AG04449 (cell line): Measurements from ENCODE around the gene IRAK1.

ENCODE experiments used
- CTCF ChIA-PET: fragments of 350-600 bp; formaldehyde crosslinking; extraction: SDS; loops from one replicate; lab custom pipeline; 2021; ENCODE audit warnings: antibody characterized with exemption; lab: Yijun Ruan, JAX
- POLR2A ChIA-PET: fragments of 400-600, 350-600 bp; formaldehyde crosslinking; extraction: SDS; loops from one replicate; lab custom pipeline; 2020; ENCODE audit warnings: antibody characterized with exemption, inconsistent platforms; lab: Yijun Ruan, JAX
- DNase-seq: peaks from one replicate; pipeline ENCODE4 v3.0.0-alpha.2; 2010; ENCODE audit warnings: low read depth, low spot score
- H3K4me3 ChIP-seq: 2 replicates; pipeline ENCODE4 v1.5.1; 2011; ENCODE audit warnings: low read depth, mild to moderate bottlenecking, control low read depth, low read length
- TF ChIP-seq, protein P1 (sequence below): IDR thresholded peaks from one replicate; pipeline ENCODE4 v1.5.1; 2011; ENCODE audit warnings: mild to moderate bottlenecking, moderate library complexity, low read length, control low read depth, inconsistent platforms; ENCODE audit not compliant: insufficient read depth; ENCODE audit errors: missing control alignments

The IRAK1 gene

DNA sequence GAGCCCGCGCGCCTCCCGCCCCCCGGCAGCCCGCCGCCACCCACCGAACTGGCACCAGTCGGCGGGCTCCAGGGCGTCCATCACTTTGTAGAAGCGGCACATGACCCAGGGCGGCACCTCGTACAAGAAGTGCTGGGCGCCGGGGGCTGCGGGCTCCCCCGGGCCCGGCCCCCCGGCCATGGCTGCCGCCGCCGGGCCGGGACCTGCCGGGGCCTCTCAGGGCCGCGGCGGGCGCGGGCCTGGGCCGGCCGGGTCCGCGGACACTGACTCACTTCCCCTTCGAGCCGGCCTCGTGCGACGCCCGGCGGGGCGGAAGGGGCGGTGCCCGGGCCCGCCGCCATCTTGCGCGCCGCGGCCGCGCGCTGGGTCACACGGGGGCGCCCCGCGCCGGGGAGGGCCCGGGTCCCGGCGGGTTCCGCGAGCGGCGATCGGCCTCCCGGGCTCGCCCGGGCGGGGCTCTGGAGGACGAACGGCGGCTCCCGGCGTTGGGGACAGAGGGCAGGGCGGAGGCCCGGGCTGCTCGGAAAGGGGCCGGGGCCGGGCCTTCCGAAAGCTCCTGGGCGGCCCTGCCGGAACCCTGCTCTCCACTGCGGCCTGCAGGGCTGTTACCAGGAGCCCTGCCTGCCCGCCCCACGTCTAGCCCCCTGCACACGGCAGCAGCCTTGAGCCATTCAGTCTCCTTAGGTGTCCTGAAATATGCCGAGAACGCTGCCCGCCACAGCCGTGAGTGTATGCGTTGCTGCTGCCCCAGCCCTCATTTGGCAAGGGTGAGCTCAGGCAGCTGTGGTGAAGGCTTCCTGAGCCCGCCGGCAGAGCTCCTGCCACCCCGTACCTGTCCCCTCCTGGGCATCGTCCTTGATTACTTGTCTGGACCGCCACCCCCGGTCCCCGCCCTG, at the start of gene IRAK1:
Gene IRAK1 (minus strand): TSS at position 270 of the 896 bp plus-strand sequence. CDS start 90 bp downstream, at position 180.
- POLR2A ChIA-PET = interaction anchor here (1.2 kb wide), 2 partner anchors 15 to 20 kb away, joined by 3 to 6 read pairs; no protein-coding TSS in a partner anchor
- no peak for DNase-seq
- CTCF ChIA-PET = interaction anchor here (0.9 to 1.8 kb wide), 7 partner anchors 8 to 39 kb away, joined by 3 to 6 read pairs (median 3); no protein-coding TSS in a partner anchor
- peak within 1 kb of the TSS; percentile 62 for H3K4me3 ChIP-seq
- TF ChIP-seq, protein P1, sequence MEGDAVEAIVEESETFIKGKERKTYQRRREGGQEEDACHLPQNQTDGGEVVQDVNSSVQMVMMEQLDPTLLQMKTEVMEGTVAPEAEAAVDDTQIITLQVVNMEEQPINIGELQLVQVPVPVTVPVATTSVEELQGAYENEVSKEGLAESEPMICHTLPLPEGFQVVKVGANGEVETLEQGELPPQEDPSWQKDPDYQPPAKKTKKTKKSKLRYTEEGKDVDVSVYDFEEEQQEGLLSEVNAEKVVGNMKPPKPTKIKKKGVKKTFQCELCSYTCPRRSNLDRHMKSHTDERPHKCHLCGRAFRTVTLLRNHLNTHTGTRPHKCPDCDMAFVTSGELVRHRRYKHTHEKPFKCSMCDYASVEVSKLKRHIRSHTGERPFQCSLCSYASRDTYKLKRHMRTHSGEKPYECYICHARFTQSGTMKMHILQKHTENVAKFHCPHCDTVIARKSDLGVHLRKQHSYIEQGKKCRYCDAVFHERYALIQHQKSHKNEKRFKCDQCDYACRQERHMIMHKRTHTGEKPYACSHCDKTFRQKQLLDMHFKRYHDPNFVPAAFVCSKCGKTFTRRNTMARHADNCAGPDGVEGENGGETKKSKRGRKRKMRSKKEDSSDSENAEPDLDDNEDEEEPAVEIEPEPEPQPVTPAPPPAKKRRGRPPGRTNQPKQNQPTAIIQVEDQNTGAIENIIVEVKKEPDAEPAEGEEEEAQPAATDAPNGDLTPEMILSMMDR = no peak

DNA sequence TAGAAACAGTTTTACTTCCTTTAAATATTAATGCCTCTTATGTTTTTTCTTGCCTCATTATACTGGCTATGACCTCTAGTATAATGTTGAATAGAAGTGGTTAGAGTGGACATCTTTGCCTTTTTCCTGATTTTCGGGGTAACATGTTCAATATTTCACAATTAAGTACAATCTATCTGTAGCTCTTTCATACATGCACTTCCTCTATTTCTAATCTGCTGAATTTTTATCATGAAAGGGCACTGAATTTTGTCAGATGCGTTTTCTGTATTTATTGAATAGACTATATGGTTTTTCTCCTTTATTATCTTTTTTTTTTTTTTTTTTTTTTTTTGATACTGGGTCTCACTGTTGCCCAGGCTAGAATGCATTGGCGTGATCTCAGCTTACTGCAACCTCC, 48.9 kb upstream of the IRAK1 start:
- no peak for DNase-seq
- TF ChIP-seq, protein P1 = no peak
- ChIA-PET POLR2A (no interaction called here), CTCF (no interaction called here)
- H3K4me3 ChIP-seq = no peak overlapping the region

DNA sequence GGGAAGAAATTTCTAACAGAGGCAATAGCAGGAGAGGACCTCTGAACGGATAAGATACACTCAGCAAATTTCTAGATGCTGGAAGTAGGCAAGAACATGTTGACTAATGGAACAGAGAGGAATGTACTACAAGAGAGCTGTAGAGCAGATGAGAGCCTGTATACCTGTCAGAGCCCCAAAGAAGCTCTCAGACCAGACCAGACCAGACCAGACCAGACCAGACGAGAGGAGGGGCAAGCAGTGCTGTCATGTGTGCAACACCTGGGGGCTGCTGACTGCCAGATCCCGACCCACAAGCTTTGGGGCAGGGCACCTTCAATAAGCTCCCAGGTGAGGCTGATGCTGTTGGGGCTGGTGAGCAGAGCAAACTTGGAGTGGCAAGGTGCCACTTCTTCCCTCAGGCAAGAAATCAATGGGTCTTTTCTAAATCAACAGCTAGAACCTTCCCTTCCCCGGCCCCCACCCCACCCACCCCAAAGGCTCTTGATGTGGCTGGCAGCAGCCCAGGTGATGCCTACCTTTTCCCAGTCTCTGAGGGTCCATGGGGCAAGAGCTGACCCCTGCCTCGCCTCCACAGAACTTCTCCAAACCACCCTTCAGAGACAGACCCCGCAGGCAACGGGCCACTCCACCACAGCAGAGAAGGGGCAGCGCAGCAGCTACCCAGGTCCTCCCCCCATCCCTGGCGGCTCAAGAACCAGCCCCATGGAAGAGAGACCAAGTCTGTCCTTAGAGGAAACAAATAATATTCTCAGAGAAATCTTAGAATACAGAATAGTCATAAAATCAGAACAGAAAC, 45.1 kb upstream of the IRAK1 start:
- TF ChIP-seq, protein P1 = no peak
- DNase-seq = no peak
- H3K4me3 ChIP-seq = no peak overlapping the region
- ChIA-PET POLR2A (no interaction called here), CTCF (interaction anchor here (1.1 to 1.7 kb wide), 2 partner anchors 12 to 13 kb away, joined by 3 to 7 read pairs; no protein-coding TSS in a partner anchor)

DNA sequence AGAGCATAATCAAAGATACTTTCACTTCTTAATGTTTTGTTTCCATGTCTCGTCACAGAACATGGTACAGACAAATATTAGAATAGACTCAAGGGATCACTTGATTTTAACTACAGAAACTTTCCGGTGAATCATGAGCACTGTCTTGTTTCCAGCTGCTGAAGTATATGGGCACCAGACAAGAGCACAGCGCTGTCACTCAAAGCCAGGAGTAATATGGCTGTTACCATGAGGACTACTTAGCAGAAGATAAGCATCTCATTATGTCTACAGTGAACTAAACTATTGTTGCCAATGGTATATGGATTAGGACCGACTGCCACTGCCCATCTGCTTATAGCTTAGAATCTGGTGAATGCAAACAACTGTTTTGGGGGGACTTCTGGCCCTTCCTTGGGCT, 43.5 kb upstream of the IRAK1 start:
- DNase-seq = no peak
- TF ChIP-seq, protein P1 = no peak
- no peak overlapping the region for H3K4me3 ChIP-seq
- CTCF ChIA-PET = interaction anchor here (1.7 kb wide), 1 partner anchor 12 kb away, joined by 7 read pairs; no protein-coding TSS in a partner anchor
- POLR2A ChIA-PET = no interaction called here

DNA sequence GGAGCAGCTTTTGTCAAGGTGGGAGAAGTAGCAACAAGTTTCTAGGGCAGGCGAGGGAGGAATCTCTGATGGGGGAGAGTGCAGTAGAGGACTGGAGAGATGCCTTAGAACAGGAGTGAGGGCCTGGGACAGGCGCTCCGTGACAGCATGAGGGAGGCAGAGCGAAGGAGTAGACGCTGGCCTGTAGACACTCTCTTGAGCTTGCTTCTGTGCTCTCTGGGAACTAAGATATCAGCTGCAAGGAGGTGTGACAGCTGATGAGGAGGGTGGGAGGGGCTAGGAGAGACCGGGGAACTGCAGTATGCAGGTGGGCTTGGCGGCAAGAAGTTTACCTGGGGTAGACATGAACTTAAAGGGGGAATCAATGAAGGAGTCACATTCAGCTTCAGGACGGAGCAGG, 42.1 kb upstream of the IRAK1 start:
- ChIA-PET POLR2A (no interaction called here), CTCF (interaction anchor here (1.1 to 1.6 kb wide), 3 partner anchors 12 to 49 kb away, joined by 3 to 4 read pairs (median 3); no protein-coding TSS in a partner anchor)
- no peak overlapping the region for H3K4me3 ChIP-seq
- no peak for DNase-seq
- TF ChIP-seq, protein P1 = no peak
